HCEC 1CT (cell line): ENCODE results near the gene ZNF862.

Experiments used
- DNase-seq: peaks from one replicate; pipeline ENCODE4 v3.0.0-alpha.2; 2017

ZNF862 gene

GRCh38 chr7:149838224-149838991 is at the start of gene ZNF862:
TSS of gene ZNF862 (plus strand) at chr7:149838375. CDS start at chr7:149838612, 237 bp downstream.
- DNase-seq = peak; percentile 97

GRCh38 chr7:149789101-149789500 is 49.1 kb upstream of the ZNF862 start:
- no peak for DNase-seq

GRCh38 chr7:149790146-149790548 is 48.0 kb upstream of the ZNF862 start:
- DNase-seq = no peak

- no peak for DNase-seq
These were observed 47.3 kb upstream of the ZNF862 start for GRCh38 chr7:149790754-149791360.

GRCh38 chr7:149791411-149792219 is 46.6 kb upstream of the ZNF862 start:
- DNase-seq = no peak

GRCh38 chr7:149792220-149792595 is 46.0 kb upstream of the ZNF862 start:
- no peak for DNase-seq

- no peak for DNase-seq
These were observed 44.9 kb upstream of the ZNF862 start for GRCh38 chr7:149793261-149793660.

GRCh38 chr7:149794661-149795060 is 43.5 kb upstream of the ZNF862 start:
- no peak for DNase-seq

GRCh38 chr7:149795126-149795525 is 43.0 kb upstream of the ZNF862 start:
- DNase-seq = no peak

- no peak for DNase-seq
These were observed 41.8 kb upstream of the ZNF862 start for GRCh38 chr7:149796287-149796860.

GRCh38 chr7:149797771-149798170 is 40.4 kb upstream of the ZNF862 start:
- DNase-seq = no peak

GRCh38 chr7:149799397-149800168 is 38.6 kb upstream of the ZNF862 start:
- no peak for DNase-seq

GRCh38 chr7:149800169-149800555 is 38.0 kb upstream of the ZNF862 start:
- DNase-seq = no peak

GRCh38 chr7:149801002-149801566 is 37.1 kb upstream of the ZNF862 start:
- DNase-seq = no peak

GRCh38 chr7:149801816-149802215 is 36.4 kb upstream of the ZNF862 start:
- DNase-seq = no peak

GRCh38 chr7:149802966-149803365 is 35.2 kb upstream of the ZNF862 start:
- DNase-seq = no peak

- DNase-seq = no peak
These were observed 34.6 kb upstream of the ZNF862 start for GRCh38 chr7:149803551-149804074.

GRCh38 chr7:149804106-149804505 is 34.1 kb upstream of the ZNF862 start:
- no peak for DNase-seq

- no peak for DNase-seq
These were observed 31.4 kb upstream of the ZNF862 start for GRCh38 chr7:149806726-149807125.

- DNase-seq = no peak
These were observed 29.9 kb upstream of the ZNF862 start for GRCh38 chr7:149808311-149808710.

- no peak for DNase-seq
These were observed 29.0 kb upstream of the ZNF862 start for GRCh38 chr7:149809215-149809614.

GRCh38 chr7:149811221-149811620 is 27.0 kb upstream of the ZNF862 start:
- DNase-seq = no peak
